ENCODE data around the gene NHLRC1.

Gene NHLRC1

GRCh38 chr6:18080544-18080943 is 41.9 kb downstream of the NHLRC1 start:
- no peak for DNase-seq

DNA sequence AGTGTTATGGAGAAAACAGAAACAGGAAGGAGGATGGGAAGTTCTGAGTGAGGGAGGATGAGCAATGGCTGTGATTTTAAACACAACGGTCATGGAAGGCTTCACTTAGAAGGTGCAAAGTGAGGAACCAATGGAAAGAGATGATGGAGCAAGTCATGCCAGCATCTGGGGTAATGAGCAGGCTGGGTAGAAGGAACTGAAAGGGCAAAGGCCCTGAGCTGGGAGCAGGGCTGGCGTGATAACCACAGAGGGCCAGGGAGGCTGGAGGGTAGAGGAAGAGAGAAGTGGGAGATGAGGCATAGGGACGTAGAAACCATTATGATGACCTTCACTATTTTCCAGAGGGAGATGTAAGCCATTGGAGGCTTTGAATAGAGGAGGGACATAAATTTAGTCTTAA is 43.6 kb downstream of the NHLRC1 start:
- DNase-seq = no peak

DNA sequence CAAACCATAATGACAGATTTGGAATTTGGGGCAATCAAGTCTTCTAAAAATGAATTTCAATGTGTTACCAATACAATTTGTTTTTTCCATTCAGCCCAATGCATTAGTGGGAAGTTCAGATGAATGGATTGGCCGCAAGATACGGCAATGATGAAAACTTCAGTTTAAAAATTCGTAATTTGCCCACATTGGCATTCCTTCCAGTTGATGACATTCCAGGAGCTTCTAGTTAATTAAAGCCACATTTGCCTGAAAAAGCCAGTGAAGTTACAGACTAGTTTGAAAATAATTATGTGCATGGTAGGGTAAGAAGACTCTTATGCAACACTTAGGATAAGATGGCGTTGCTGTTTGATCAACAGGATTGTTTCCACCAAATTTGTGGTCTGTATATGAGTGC is 46.2 kb downstream of the NHLRC1 start:
- no peak for DNase-seq

DNA sequence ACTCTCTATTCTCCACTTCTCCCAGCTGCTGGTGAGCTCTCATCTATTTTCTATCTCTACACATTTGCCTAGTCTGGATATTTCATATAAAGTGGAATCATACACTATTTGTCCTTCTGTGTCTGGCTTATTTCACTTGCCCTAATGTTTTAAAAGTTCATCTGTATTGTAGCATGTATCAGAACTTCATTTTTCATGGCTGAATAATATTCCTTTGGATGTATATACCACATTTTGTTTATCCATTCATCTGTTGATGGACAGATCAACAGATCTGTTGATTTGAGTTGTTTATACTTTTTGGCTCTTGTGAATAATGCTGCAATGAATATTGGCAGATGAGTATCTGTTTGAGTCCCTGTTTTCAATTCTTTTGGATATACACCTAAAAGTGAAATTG is 49.6 kb downstream of the NHLRC1 start:
- no peak for DNase-seq

GRCh38 chr6:18070486-18070885 is 52.0 kb downstream of the NHLRC1 start:
- no peak for DNase-seq

Data from GF-D8 (cell line).